KMS-11 (cell line): Measurements from ENCODE around the gene TAF6.

Experiments
- H2AFZ ChIP-seq: fragments of 200-600 bp; sonication (generic); 2 replicates; pipeline ENCODE4 v1.6.1; 2016; ENCODE audit warnings: antibody characterized with exemption, mixed run types, low read depth
- H3K27ac ChIP-seq: fragments of 200-600 bp; sonication (generic); 2 replicates; pipeline ENCODE4 v1.6.1; 2016; ENCODE audit warnings: mild to moderate bottlenecking, mixed run types
- H3K27me3 ChIP-seq: fragments of 200-600 bp; sonication (generic); 2 replicates; pipeline ENCODE4 v1.6.1; 2017; ENCODE audit warnings: mild to moderate bottlenecking, low read depth, mixed run types, moderate library complexity; ENCODE audit not compliant: insufficient read depth
- H3K36me3 ChIP-seq: fragments of 200-600 bp; sonication (generic); 2 replicates; pipeline ENCODE4 v1.6.1; 2017; ENCODE audit warnings: mild to moderate bottlenecking, mixed run types; ENCODE audit not compliant: insufficient read depth
- H3K4me1 ChIP-seq: fragments of 200-600 bp; sonication (generic); 2 replicates; pipeline ENCODE4 v1.6.1; 2016; ENCODE audit warnings: mild to moderate bottlenecking, low read depth, mixed run types; ENCODE audit not compliant: poor library complexity, severe bottlenecking
- H3K4me2 ChIP-seq: fragments of 200-600 bp; sonication (generic); 2 replicates; pipeline ENCODE4 v1.7.0; 2016; ENCODE audit warnings: mild to moderate bottlenecking, mixed run types
- H3K4me3 ChIP-seq: fragments of 200-600 bp; sonication (generic); IDR thresholded peaks from 2 replicates; pipeline ENCODE4 v1.6.1; 2017; ENCODE audit warnings: low read depth, low read length, mixed read lengths; ENCODE audit not compliant: insufficient read depth
- H3K79me2 ChIP-seq: fragments of 200-600 bp; sonication (generic); 2 replicates; pipeline ENCODE4 v1.6.1; 2016; ENCODE audit warnings: low read depth, mixed run types; ENCODE audit not compliant: insufficient read depth
- H3K9ac ChIP-seq: fragments of 200-600 bp; sonication (generic); 2 replicates; pipeline ENCODE4 v1.6.1; 2016; ENCODE audit warnings: mild to moderate bottlenecking, mixed run types
- H4K20me1 ChIP-seq: fragments of 200-600 bp; sonication (generic); 2 replicates; pipeline ENCODE4 v1.6.1; 2016; ENCODE audit warnings: mild to moderate bottlenecking, mixed run types; ENCODE audit not compliant: insufficient read depth
- TF ChIP-seq, protein P1 (sequence below): fragments of 200-600 bp; sonication (generic); conservative IDR thresholded peaks from 2 replicates; pipeline ENCODE4 v1.6.1; 2017; ENCODE audit warnings: low read depth, mild to moderate bottlenecking, antibody characterized with exemption, low read length, moderate library complexity, mixed read lengths

The TAF6 gene

DNA sequence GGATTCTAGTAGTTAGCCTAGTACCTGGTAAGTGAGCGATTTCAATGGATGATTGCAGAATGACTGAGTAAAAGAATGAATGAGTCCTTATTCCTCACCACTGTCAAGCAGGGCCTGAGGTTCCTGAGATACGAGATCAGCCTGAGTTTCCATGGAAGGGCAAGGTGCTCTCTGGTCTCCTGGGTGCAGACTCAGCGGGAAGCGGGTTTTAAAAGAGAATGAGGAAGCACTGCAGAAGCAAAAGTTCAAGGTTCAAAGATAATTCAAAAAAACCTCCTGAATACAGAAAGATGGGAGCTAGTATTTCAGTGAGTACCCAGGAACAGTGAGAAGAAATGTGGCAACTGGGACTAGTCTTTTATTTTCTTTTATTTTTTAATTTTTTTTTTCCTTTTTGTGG lies 42.0 kb downstream of the TAF6 start:
- Histone ChIP-seq H4K20me1 (no peaks in the 10 kb centered on the region), H2AFZ (no peak overlapping the region), H3K36me3 (peaks cover 27% of the 10 kb centered on the region; the same call in 1 of the 2 replicates), H3K4me1 (peaks cover 8% of the 10 kb centered on the region), H3K27ac (no peak overlapping the region), H3K9ac (no peak overlapping the region), H3K4me3 (no peak overlapping the region), H3K27me3 (no peaks in the 10 kb centered on the region), H3K79me2 (peaks cover 37% of the 10 kb centered on the region), H3K4me2 (no peak overlapping the region)
- TF ChIP-seq, protein P1, sequence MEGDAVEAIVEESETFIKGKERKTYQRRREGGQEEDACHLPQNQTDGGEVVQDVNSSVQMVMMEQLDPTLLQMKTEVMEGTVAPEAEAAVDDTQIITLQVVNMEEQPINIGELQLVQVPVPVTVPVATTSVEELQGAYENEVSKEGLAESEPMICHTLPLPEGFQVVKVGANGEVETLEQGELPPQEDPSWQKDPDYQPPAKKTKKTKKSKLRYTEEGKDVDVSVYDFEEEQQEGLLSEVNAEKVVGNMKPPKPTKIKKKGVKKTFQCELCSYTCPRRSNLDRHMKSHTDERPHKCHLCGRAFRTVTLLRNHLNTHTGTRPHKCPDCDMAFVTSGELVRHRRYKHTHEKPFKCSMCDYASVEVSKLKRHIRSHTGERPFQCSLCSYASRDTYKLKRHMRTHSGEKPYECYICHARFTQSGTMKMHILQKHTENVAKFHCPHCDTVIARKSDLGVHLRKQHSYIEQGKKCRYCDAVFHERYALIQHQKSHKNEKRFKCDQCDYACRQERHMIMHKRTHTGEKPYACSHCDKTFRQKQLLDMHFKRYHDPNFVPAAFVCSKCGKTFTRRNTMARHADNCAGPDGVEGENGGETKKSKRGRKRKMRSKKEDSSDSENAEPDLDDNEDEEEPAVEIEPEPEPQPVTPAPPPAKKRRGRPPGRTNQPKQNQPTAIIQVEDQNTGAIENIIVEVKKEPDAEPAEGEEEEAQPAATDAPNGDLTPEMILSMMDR: no peak

DNA sequence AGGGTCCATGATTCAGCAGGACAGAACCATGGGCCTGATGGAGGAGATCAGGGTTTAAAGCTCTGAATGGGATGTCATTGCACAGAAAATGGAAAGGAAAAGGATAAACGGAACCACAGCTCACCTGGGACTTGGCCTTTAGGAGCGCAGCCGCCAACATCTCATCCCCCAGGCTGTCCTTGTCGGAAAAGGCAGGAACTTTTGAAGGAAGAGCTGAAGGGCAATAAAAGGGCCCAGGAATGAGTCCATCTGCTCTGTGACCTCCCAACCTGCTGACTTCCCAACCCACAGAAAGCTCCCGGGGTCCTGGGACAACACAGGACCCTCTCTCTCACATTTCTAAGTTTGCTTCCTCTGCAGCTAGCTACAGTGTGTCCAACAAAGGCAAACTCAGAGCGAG lies 43.7 kb downstream of the TAF6 start:
- no peak overlapping the region for H3K27ac ChIP-seq
- H3K4me2 ChIP-seq: no peak overlapping the region
- H2AFZ ChIP-seq: no peak overlapping the region
- TF ChIP-seq, protein P1: no peak
- no peak overlapping the region for H3K9ac ChIP-seq
- peaks cover 34% of the 10 kb centered on the region; the same call in 1 of the 2 replicates for H3K36me3 ChIP-seq
- no peaks in the 10 kb centered on the region for H3K27me3 ChIP-seq
- H4K20me1 ChIP-seq: no peaks in the 10 kb centered on the region
- peaks cover 26% of the 10 kb centered on the region for H3K79me2 ChIP-seq
- H3K4me3 ChIP-seq: no peak overlapping the region
- peaks cover 2% of the 10 kb centered on the region for H3K4me1 ChIP-seq

DNA sequence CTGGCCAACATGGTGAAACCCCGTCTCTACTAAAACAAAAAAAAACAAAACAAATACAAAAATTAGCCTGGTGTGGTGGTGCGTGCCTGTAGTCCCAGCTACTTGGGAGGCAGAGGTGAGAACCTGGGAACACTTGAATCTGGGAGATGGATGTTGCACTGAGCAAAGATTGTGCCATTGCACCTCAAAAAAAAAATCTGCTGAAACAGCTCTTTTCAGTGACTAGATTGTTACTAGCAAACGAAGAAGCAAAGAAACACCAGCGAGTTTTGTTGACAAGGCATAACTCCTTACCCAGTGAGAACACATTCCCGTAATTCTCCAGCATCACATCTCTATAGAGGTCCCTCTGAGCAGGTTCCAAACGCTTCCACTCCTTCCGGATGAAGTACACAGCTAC lies 44.3 kb downstream of the TAF6 start:
- Histone ChIP-seq H3K27ac (no peak overlapping the region), H3K36me3 (peaks cover 32% of the 10 kb centered on the region; the same call in 1 of the 2 replicates), H3K79me2 (peaks cover 21% of the 10 kb centered on the region), H3K27me3 (no peaks in the 10 kb centered on the region), H3K4me1 (no peaks in the 10 kb centered on the region), H3K4me2 (no peak overlapping the region), H2AFZ (no peak overlapping the region), H3K9ac (no peak overlapping the region), H4K20me1 (no peaks in the 10 kb centered on the region), H3K4me3 (no peak overlapping the region)
- TF ChIP-seq, protein P1: no peak

GRCh38 chr7:100072462-100072861 lies 46.7 kb downstream of the TAF6 start:
- H3K4me1 ChIP-seq: no peaks in the 10 kb centered on the region
- no peak overlapping the region for H2AFZ ChIP-seq
- TF ChIP-seq, protein P1: no peak
- no peaks in the 10 kb centered on the region for H3K79me2 ChIP-seq
- no peak overlapping the region for H3K4me3 ChIP-seq
- no peak overlapping the region for H3K4me2 ChIP-seq
- H3K27ac ChIP-seq: no peak overlapping the region
- peaks cover 30% of the 10 kb centered on the region; the same call in 1 of the 2 replicates for H3K36me3 ChIP-seq
- no peak overlapping the region for H3K9ac ChIP-seq
- no peaks in the 10 kb centered on the region for H3K27me3 ChIP-seq
- H4K20me1 ChIP-seq: no peaks in the 10 kb centered on the region
